ENCODE data around the gene STX17.
"Not testable (repeated sequence)": the region's sequence is repeated elsewhere in the genome, so short reads cannot be mapped to it uniquely, and the experiment has no call there.

GRCh38 chr9:99857576-99857975 lies 48.9 kb upstream of the STX17 start:
- not testable (repeated sequence) for TF ChIP-seq POLR2A (IDR thresholded peaks at IDR 0.05; ENCODE audit: low read length); GATA1 (IDR thresholded peaks at IDR 0.05; ENCODE audit: low read depth, low read length)

All from erythroblast (primary cell).